AG04449 (cell line): Measurements from ENCODE around the gene PTPN14.
A peak's percentile ranks its signal among the peaks of the same experiment; 100 is the strongest.

ENCODE experiments used
- CTCF ChIA-PET: fragments of 350-600 bp; formaldehyde crosslinking; extraction: SDS; loops from one replicate; lab custom pipeline; 2021; ENCODE audit warnings: antibody characterized with exemption; lab: Yijun Ruan, JAX
- POLR2A ChIA-PET: fragments of 400-600, 350-600 bp; formaldehyde crosslinking; extraction: SDS; loops from one replicate; lab custom pipeline; 2020; ENCODE audit warnings: antibody characterized with exemption, inconsistent platforms; lab: Yijun Ruan, JAX
- DNase-seq: peaks from one replicate; pipeline ENCODE4 v3.0.0-alpha.2; 2010; ENCODE audit warnings: low read depth, low spot score
- H3K4me3 ChIP-seq: 2 replicates; pipeline ENCODE4 v1.5.1; 2011; ENCODE audit warnings: low read depth, mild to moderate bottlenecking, control low read depth, low read length
- TF ChIP-seq, protein P1 (sequence below): IDR thresholded peaks from one replicate; pipeline ENCODE4 v1.5.1; 2011; ENCODE audit warnings: mild to moderate bottlenecking, moderate library complexity, low read length, control low read depth, inconsistent platforms; ENCODE audit not compliant: insufficient read depth; ENCODE audit errors: missing control alignments

PTPN14 gene

DNA sequence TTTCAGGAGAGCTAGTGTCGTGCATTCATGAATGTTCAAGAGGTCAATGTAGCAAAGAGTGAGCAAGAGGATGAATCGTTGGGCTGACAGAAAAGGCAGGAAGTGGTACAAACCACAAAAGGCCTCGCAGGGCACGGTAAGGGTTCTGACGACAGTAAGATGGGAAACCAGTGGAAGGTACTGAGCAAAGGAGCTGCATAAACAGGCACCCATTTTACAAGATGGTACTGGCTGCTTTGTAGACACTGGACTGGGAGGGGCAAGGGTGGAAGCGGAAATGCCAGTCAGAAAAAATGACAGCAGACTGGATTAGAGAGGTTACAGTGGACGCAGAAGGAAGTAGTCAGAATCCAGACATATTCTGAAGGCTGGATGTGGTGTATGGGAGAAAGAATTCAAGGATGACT lies 123.5 kb downstream of the PTPN14 start:
- H3K4me3 ChIP-seq, result no peak overlapping the region
- TF ChIP-seq, protein P1, sequence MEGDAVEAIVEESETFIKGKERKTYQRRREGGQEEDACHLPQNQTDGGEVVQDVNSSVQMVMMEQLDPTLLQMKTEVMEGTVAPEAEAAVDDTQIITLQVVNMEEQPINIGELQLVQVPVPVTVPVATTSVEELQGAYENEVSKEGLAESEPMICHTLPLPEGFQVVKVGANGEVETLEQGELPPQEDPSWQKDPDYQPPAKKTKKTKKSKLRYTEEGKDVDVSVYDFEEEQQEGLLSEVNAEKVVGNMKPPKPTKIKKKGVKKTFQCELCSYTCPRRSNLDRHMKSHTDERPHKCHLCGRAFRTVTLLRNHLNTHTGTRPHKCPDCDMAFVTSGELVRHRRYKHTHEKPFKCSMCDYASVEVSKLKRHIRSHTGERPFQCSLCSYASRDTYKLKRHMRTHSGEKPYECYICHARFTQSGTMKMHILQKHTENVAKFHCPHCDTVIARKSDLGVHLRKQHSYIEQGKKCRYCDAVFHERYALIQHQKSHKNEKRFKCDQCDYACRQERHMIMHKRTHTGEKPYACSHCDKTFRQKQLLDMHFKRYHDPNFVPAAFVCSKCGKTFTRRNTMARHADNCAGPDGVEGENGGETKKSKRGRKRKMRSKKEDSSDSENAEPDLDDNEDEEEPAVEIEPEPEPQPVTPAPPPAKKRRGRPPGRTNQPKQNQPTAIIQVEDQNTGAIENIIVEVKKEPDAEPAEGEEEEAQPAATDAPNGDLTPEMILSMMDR, result no peak
- CTCF ChIA-PET, result interaction anchor here (0.7 to 1.3 kb wide), 8 partner anchors 9 to 199 kb away, joined by 3 to 6 read pairs (median 3); no protein-coding TSS in a partner anchor
- peak; percentile 79 for DNase-seq
- POLR2A ChIA-PET, result interaction anchor here (1.2 kb wide), 1 partner anchor 25 kb away, joined by 3 read pairs; no protein-coding TSS in a partner anchor

GRCh38 chr1:214426426-214426812 lies 125.0 kb downstream of the PTPN14 start:
- DNase-seq, result no peak
- POLR2A ChIA-PET, result no interaction called here
- no peak overlapping the region for H3K4me3 ChIP-seq
- CTCF ChIA-PET, result no interaction called here
- TF ChIP-seq, protein P1, result no peak

- DNase-seq, result no peak
- H3K4me3 ChIP-seq, result no peak overlapping the region
- POLR2A ChIA-PET, result no interaction called here
- TF ChIP-seq, protein P1, result no peak
- CTCF ChIA-PET, result no interaction called here
Measured at GRCh38 chr1:214425716-214426425, 125.5 kb downstream of the PTPN14 start.

DNA sequence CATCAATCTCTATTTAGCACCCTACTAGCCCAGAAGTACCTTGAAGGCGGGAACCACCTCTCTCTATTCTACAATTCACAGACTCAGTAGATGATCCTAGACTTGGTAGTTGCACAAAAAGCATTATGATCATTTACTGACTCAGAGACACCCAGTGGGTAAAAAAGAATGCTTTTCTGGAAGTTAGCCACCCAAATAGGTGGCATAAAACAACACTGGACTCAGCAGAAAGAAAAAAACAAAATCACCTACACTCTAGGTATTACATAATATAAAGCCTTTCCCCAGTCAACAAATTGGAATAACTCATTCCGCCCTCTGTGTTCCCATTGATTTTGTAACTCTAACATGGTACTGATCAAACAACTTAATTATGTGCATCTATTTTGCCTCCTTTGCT lies 126.3 kb downstream of the PTPN14 start:
- ChIA-PET POLR2A (no interaction called here), CTCF (no interaction called here)
- DNase-seq, result no peak
- TF ChIP-seq, protein P1, result no peak
- H3K4me3 ChIP-seq, result no peak overlapping the region

DNA sequence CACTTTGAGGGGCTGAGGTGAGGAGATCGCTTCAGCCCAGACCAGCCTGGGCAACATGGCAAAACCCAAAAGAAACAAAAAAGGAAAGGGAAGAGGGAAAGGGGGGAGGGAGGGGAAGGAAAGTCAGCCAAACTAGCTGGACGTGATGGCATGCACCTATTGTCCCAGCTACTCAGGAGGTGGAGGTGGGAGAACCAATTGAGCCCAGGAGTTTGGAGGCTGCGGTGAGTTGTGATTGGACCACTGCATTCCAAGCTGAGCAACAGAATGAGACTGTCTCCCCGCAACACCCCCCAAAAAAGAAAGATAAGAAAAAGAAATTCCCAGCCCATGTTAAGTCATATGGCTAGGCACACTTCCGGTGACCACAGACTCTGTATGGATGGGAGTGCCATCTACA lies 128.4 kb downstream of the PTPN14 start:
- CTCF ChIA-PET, result interaction anchor here (1.1 kb wide), 1 partner anchor 97 kb away, joined by 3 read pairs; no protein-coding TSS in a partner anchor
- TF ChIP-seq, protein P1, result no peak
- POLR2A ChIA-PET, result no interaction called here
- H3K4me3 ChIP-seq, result no peak overlapping the region
- no peak for DNase-seq

- no peak overlapping the region; the same call in 1 of the 2 replicates for H3K4me3 ChIP-seq
- CTCF ChIA-PET, result interaction anchor here (1.1 to 1.3 kb wide), 3 partner anchors 89 to 98 kb away, joined by 3 to 5 read pairs (median 3); no protein-coding TSS in a partner anchor
- TF ChIP-seq, protein P1, result no peak
- no peak for DNase-seq
- POLR2A ChIA-PET, result interaction anchor here (1.7 kb wide), 1 partner anchor 129 kb away, joined by 6 read pairs; the partner anchor contains the start of gene PTPN14
Measured at GRCh38 chr1:214422137-214422671, 129.2 kb downstream of the PTPN14 start.
